ENCODE measurements around the gene AGBL1.

AGBL1 gene

DNA sequence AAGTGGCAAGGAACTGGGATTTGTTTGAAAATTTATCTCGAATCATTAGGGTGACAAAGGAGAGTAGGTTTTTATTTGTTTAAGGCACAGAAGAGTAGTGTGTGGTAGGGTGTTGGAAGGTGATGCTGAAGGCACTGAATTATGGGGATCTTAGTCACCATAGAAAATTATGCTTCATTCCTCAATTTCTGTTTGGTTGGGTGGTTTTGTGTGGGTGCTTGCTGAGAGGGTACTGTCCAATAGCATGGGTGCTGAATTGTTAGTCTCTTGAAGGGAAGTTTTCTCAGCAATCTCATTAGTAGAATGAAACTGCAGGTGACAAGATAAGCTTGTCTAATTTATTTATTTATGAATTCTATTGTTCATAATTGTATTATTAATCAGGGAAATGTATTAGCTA lies 610.9 kb downstream of the AGBL1 start:
- no peak for TF ChIP-seq ZNF274 (IDR thresholded peaks at IDR 0.05; ENCODE audit: low read depth, low read length)
- H3K4me3 ChIP-seq (ENCODE audit: low read length) = no peak overlapping the region

DNA sequence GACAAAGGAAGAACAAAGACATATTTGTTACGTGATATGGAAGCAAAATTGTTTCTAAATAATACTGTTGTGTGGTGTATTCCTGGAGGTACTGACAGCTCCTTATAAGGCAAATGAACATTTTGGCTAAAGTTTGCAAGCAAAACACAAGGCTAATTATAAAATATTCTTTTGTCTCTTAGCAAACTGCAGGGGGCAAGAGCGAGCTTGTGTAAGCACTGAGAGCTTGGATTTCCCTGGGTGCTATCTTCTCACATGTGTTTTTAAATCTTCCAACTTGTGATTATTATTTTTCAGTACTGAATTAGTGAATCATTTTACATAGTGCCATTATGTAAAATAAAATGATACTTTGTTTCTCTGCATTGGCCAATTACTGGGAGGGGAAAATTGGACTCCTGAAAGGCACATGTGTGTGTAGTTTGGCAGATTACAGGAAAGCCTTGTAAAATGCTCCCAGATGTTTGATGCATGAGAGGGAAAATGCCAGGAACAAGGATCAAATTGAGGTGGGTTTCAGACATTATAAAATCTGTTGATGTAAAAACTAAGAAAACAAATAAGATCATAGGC lies 611.5 kb downstream of the AGBL1 start:
- no peak for TF ChIP-seq ZNF274 (IDR thresholded peaks at IDR 0.05; ENCODE audit: low read depth, low read length)
- no peak overlapping the region for H3K4me3 ChIP-seq (ENCODE audit: low read length)

DNA sequence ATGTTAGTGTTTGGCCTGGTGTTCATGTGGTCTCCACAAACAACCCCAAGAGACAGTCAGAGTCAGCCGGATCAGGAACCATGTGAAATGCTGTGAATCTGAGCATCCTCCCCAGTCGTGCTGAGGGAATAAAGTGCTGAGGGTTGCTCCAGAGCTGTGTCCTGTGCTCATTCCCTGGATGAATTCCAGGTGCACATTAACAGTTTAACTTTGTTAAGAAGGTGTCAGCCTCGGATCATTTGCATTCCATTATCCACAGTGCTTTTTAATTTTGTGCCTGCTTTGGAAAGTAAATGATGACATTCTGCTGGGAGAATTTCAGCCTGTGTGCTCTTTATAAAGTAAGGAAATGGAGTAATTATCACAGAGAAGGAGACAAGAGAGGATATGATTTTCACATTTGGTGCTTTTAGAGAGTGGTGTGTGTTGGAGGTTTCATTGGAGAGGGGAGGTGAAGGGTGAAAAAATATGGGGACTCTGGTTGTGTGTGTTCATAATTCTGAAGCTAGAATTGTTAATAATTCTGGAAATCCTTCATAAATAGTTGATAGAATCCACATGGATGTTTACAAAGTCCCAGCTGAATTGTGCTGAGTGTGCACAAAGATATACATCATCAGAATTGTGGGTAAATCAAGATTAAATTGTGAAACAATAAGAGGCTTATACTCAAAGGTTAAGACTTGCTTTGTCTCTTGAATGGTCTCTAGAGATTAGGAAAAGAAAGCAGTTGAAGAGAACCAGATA lies 621.4 kb downstream of the AGBL1 start:
- no peak for TF ChIP-seq ZNF274 (IDR thresholded peaks at IDR 0.05; ENCODE audit: low read depth, low read length)
- no peak overlapping the region for H3K4me3 ChIP-seq (ENCODE audit: low read length)

DNA sequence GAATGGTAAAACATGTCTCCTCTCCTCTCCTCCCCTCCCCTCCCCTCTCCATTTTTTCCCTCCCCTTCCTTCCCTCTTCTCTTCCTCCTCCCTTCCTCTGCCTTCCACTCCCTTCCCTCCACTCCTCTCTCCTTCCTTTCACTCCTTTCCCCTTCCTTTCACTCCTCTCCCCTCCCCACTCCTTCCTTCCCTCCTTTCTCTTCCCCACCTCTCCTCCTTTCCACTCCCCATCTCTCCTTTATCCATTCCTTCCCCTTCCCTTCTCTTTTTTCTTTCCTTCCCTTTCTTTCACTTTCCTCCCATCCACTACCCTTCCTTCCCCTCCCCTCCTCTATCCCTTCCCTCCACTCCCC lies 621.9 kb downstream of the AGBL1 start:
- no peak overlapping the region for H3K4me3 ChIP-seq (ENCODE audit: low read length)
- TF ChIP-seq ZNF274 (IDR thresholded peaks at IDR 0.05; ENCODE audit: low read depth, low read length) = no peak

DNA sequence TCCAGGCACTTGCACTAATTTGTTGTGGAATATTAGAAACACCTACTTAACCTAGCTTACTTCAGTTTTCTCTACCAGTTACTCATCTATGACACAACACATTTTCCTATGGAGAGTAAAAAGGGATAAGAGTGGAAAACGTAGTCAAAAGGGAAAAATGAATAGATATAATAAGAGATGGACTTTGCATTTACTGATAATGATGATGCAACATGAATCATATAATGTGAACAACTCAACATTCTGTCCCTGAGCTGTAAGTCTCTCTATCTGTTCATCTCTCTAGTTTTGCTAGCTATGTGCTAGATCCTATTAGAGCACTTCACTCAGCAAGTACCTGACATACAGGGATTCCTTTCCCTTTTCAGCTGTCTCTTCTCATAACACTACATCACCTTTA lies 627.1 kb downstream of the AGBL1 start:
- no peak for TF ChIP-seq ZNF274 (IDR thresholded peaks at IDR 0.05; ENCODE audit: low read depth, low read length)

DNA sequence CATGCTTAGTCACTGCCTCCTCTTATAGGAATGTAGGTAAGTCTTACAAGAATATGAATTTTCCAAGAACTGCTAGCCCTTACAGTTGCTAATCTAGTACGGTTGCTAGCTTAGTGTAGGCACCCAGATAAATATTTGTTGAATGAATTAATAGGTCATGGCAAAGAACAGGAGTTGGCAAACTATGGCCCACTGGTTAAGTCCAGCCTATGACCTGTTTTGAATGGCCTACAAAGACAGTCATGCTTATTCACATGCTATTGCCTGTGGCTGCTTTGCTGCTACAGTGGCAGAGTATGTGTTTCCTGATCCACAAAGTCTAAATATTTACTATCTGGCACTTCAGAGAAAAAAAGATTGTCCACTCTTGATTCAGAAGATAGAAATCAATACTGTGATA lies 631.8 kb downstream of the AGBL1 start:
- no peak overlapping the region for H3K4me3 ChIP-seq (ENCODE audit: low read length)
- no peak for TF ChIP-seq ZNF274 (IDR thresholded peaks at IDR 0.05; ENCODE audit: low read depth, low read length)

More for the DNA sequence above, 627.1 kb downstream of the AGBL1 start:
- no peak overlapping the region for H3K4me3 ChIP-seq (ENCODE audit: low read length)

DNA sequence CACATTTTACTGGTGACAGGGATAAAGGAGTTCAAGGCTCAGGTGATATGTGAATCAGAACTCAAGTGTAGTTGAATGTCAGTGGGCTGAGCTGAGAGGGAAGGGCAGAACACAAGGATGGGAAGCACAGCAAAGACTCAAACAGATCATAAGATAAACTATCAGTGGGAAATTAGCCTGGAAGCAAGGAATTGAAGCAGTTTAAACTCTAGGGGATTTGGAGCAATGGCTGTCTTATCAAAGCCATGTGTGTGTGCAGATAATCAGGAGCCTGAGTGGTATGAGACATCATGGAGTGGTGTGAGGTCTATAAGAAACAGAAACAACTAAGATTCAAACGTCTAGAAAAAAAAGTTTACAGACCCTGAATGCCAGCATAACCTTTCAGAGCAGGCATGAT lies 634.6 kb downstream of the AGBL1 start:
- no peak overlapping the region for H3K4me3 ChIP-seq (ENCODE audit: low read length)
- no peak for TF ChIP-seq ZNF274 (IDR thresholded peaks at IDR 0.05; ENCODE audit: low read depth, low read length)

DNA sequence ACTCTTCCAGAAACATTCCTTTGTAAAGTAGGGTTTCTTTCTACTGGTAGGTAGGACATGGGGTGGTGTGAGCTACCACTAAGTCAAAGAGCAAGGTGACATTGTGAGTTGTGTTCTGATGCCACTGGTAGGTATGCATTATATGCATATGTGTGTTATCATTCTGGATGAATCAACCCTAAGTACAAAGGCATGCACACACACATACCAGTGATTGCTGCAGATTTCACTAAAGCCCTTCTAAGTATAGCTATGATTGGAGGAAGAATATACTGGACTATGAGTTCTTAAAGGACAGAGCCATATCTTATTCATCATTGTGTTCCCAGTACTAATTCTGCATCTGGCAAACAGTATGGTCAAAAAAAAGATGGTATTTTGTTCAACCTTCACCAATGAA lies 646.0 kb downstream of the AGBL1 start:
- no peak for TF ChIP-seq ZNF274 (IDR thresholded peaks at IDR 0.05; ENCODE audit: low read depth, low read length)
- no peak overlapping the region for H3K4me3 ChIP-seq (ENCODE audit: low read length)

DNA sequence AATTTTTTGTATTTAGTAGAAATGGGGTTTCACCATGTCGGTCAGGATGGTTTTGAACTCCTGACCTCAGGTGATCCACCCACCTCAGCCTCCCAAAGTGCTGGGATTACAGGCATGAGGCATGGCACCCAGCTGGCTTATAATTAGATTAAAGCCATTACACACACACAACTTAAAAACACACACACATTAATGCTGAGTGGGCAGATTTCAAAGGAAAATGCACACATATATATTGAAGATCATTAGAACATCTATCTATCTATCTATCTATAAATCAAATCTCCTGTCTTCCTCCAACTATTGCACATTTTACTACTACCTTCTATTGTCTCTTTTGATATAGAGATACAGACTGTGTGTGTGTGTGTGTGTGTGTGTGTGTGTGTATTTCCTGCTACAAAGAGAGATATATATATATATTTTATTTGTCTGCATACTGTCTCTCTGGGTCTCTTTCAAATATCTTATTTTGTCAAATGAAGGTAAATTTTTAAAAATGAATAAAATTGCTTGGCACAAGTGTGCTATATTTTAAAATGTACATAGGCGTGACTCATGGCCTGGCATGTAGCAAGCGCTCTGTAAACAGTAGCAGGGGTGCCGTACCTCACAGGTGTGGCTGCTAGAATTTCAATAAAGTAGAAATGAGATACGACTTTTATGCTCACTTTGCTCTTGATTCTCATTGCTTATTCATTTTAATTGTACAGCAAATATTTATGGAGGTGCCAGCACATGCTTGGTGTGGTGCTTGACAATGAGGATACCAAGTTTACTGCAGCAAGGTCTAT lies 655.8 kb downstream of the AGBL1 start:
- H3K4me3 ChIP-seq (ENCODE audit: low read length) = no peak overlapping the region
- no peak for TF ChIP-seq ZNF274 (IDR thresholded peaks at IDR 0.05; ENCODE audit: low read depth, low read length)

DNA sequence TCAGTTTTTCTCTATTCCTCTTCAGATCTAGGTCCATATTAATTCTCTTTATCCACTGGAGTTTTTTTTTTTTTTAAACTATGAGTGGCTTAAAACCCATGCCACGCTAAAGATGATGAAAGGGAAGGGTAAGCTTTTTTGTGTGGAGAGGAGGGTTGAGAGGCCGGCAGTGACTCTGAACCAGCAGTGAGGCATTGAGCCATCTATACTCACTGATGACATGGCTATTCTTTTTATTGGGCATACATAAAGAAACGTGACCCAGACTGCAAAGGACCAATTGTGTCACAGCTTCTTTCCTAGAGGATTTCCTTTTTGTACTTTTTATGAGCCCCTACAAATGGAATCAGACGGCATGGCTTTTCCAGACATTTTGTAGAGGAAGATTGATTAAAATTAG lies 662.2 kb downstream of the AGBL1 start:
- H3K4me3 ChIP-seq (ENCODE audit: low read length) = no peak overlapping the region
- no peak for TF ChIP-seq ZNF274 (IDR thresholded peaks at IDR 0.05; ENCODE audit: low read depth, low read length)

DNA sequence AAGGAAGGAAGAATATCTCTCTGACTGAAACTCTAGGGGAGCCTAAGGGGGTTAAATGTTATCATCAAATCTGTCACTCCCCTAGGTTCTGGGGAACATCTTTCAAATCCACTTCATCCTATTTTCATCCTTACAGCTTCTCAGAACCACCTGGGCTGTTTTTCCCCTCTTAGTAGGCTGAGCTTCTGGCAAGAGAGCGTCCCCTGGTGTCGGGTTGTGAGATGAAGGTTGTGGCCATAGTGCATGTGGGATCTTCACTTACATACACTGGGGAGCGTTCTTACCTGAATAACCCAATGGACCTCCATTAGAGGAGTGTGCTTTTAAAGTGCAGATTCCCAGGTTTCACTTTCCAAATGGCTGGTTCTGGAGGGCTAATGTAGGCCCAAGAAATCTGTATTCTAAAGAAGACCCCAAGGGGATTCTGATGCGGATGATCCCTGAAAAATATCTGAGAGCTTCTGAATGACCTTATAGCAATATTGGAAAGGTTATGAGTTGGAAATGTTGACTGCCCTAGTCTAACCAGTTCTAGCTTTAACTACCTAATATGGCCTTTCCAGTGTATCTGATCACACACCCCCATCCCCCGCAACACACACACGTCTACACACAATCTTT lies 663.7 kb downstream of the AGBL1 start:
- no peak overlapping the region for H3K4me3 ChIP-seq (ENCODE audit: low read length)
- no peak for TF ChIP-seq ZNF274 (IDR thresholded peaks at IDR 0.05; ENCODE audit: low read depth, low read length)

DNA sequence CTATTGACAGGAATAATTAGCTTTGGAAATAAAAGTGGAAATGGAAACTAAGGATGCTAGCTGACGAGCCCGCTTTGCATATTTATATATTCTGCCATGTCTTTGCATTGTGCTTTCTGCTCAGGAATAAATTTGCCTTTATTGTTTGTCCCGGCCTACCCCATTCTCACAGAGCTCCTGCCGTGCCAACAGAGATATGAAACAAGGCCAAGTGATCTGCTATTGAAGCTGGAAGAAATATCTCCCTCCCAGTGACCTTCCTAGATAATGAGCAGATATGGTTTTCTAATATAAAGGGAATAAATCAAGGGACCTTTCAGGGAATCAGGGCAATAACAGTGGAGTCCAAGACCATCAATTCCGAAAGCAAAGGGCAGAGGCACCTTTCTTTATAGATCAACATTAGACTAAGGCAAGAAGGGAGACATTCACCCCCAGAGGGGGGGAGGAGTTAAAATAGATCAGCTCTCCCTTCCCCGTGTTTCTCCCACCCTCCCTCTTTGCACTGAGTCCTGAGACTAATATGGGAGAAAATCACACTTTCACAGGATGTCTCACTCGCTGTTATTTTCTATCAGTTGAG lies 664.6 kb downstream of the AGBL1 start:
- H3K4me3 ChIP-seq (ENCODE audit: low read length) = no peak overlapping the region
- TF ChIP-seq ZNF274 (IDR thresholded peaks at IDR 0.05; ENCODE audit: low read depth, low read length) = no peak

DNA sequence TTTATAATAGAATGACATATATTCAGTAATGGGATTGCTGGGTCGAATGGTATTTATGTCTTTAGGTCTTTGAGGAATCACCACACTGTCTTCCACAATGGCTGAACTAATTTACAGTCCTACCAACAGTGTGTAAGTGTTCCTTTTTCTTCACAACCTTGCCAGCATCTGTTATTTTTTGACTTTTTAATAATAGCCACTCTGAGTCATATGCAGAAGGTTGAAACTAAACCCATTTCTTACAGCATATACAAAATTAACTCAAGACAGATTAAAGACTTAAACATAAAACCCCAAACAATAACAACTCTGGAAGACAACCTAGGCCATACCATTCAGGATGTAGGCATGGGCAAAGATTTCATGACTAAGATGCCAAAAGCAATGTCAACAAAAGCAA lies 671.4 kb downstream of the AGBL1 start:
- TF ChIP-seq ZNF274 (IDR thresholded peaks at IDR 0.05; ENCODE audit: low read depth, low read length) = no peak
- no peak overlapping the region for H3K4me3 ChIP-seq (ENCODE audit: low read length)

DNA sequence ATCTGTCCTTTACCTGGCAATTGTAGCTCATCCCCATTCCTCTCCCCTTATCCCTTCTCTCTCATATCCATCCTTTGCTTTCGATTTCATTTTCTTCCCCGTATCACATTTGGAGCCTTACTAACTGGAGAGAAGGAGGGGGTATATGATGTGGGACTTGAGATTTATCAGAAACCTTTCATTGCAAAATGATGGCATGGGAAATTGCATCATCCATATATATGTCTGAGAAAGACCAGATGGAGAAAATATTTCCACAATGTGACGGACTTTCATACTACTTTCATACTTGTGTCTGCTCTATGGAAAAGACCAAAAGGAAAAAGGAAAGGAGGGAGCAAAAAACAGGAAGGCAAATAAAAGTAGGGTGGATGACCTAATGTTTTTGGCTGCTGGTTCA lies 675.2 kb downstream of the AGBL1 start:
- TF ChIP-seq ZNF274 (IDR thresholded peaks at IDR 0.05; ENCODE audit: low read depth, low read length) = no peak
- H3K4me3 ChIP-seq (ENCODE audit: low read length) = no peak overlapping the region

Measured in GM08714 (cell line).